Neural progenitor cell (in vitro differentiated cells): ENCODE measurements around the gene GCNT1.

Experiments
- CTCF ChIP-seq: fragments of 200-600 bp; sonication (generic); IDR thresholded peaks from 2 replicates; pipeline ENCODE4 v1.5.1; 2017; ENCODE audit warnings: antibody characterized with exemption, mild to moderate bottlenecking
- EZH2 ChIP-seq: fragments of 200-600 bp; sonication (generic); IDR thresholded peaks from 2 replicates; pipeline ENCODE4 v1.6.1; 2017; ENCODE audit warnings: antibody characterized with exemption, mild to moderate bottlenecking, moderate library complexity

- TF ChIP-seq CTCF = no peak
- no peak for TF ChIP-seq EZH2
These were observed 70.7 kb downstream of the GCNT1 start for GRCh38 chr9:76529653-76530052.
